SJCRH30 (cell line): ENCODE data around the gene GNPAT. TPM values are rescaled to one million over a fixed set of nuclear protein-coding genes. Genes with fewer than 3 reads are reported as not detected.

Experiments used
- DNase-seq, 2 experiments: peaks; one replicate each; pipeline ENCODE4 v3.0.0-alpha.2; 2015 to 2020
- H3K27ac ChIP-seq: fragments of 250-450 bp; sonication (Bioruptor Pico); 2 replicates; pipeline ENCODE4 v1.5.1; 2020; ENCODE audit warnings: mild to moderate bottlenecking, moderate library complexity
- H3K27me3 ChIP-seq: fragments of 250-450 bp; sonication (Bioruptor Pico); 2 replicates; pipeline ENCODE4 v1.5.1; 2020; ENCODE audit warnings: mild to moderate bottlenecking, moderate library complexity
- H3K36me3 ChIP-seq: fragments of 250-450 bp; sonication (Bioruptor Pico); 2 replicates; pipeline ENCODE4 v1.5.1; 2020; ENCODE audit warnings: mild to moderate bottlenecking, moderate library complexity
- H3K4me1 ChIP-seq: fragments of 250-450 bp; sonication (Bioruptor Pico); 2 replicates; pipeline ENCODE4 v1.5.1; 2020; ENCODE audit warnings: mild to moderate bottlenecking, moderate library complexity
- H3K4me3 ChIP-seq: fragments of 250-450 bp; sonication (Bioruptor Pico); 2 replicates; pipeline ENCODE4 v1.5.1; 2020; ENCODE audit warnings: mild to moderate bottlenecking, moderate library complexity
- H3K9me3 ChIP-seq: fragments of 250-450 bp; sonication (Bioruptor Pico); replicated peaks from 2 replicates; pipeline ENCODE4 v1.5.1; 2020; ENCODE audit warnings: mild to moderate bottlenecking, moderate library complexity
- total RNA-seq: library from RNA; depleted of rRNA; stranded (reverse); fragments of >200 nt; shearing (Covaris generic); gene quantifications from 2 replicates; pipeline ENCODE4 v1.2.3, GENCODE V29; 2014

GNPAT gene
- total RNA-seq, 1 experiment from 2014 or later, result 88.5 TPM

GRCh38 chr1:231252336-231252735, 11.3 kb downstream of the GNPAT start:
- Histone ChIP-seq H3K27me3 (no peaks in the 10 kb centered on the region), H3K36me3 (peaks cover 61% of the 10 kb centered on the region), H3K9me3 (peaks cover 4% of the 10 kb centered on the region; the same call in 1 of the 2 replicates), H3K27ac (no peak overlapping the region), H3K4me3 (no peak overlapping the region), H3K4me1 (no peaks in the 10 kb centered on the region)
- DNase-seq, result no peak

- DNase-seq, result no peak
- Histone ChIP-seq H3K27me3 (no peaks in the 10 kb centered on the region), H3K36me3 (peaks cover 87% of the 10 kb centered on the region), H3K27ac (no peak overlapping the region), H3K9me3 (peaks cover 15% of the 10 kb centered on the region), H3K4me3 (no peak overlapping the region), H3K4me1 (no peaks in the 10 kb centered on the region)
Measured at GRCh38 chr1:231260351-231260750, 19.3 kb downstream of the GNPAT start.

- Histone ChIP-seq H3K27me3 (no peaks in the 10 kb centered on the region), H3K9me3 (peaks cover 3% of the 10 kb centered on the region; the same call in 1 of the 2 replicates), H3K4me3 (no peak overlapping the region), H3K27ac (no peak overlapping the region), H3K4me1 (no peaks in the 10 kb centered on the region), H3K36me3 (peaks cover 81% of the 10 kb centered on the region)
- no peak for DNase-seq
Measured at GRCh38 chr1:231264642-231265041, 23.6 kb downstream of the GNPAT start.

GRCh38 chr1:231265379-231265778, 24.4 kb downstream of the GNPAT start:
- Histone ChIP-seq H3K36me3 (peaks cover 80% of the 10 kb centered on the region), H3K4me3 (no peak overlapping the region), H3K27ac (no peak overlapping the region), H3K9me3 (no peaks in the 10 kb centered on the region), H3K4me1 (no peaks in the 10 kb centered on the region), H3K27me3 (no peaks in the 10 kb centered on the region)
- DNase-seq, result no peak

- peaks cover 65% of the 10 kb centered on the region for H3K36me3 ChIP-seq
- DNase-seq, result no peak
Measured at GRCh38 chr1:231266811-231267322, 25.9 kb downstream of the GNPAT start.

GRCh38 chr1:231272173-231272572, 31.2 kb downstream of the GNPAT start:
- Histone ChIP-seq H3K4me1 (no peaks in the 10 kb centered on the region), H3K9me3 (no peaks in the 10 kb centered on the region), H3K27ac (no peak overlapping the region), H3K4me3 (no peak overlapping the region), H3K27me3 (no peaks in the 10 kb centered on the region), H3K36me3 (peaks cover 52% of the 10 kb centered on the region)
- no peak for DNase-seq

More at GRCh38 chr1:231266811-231267322, 25.9 kb downstream of the GNPAT start:
- Histone ChIP-seq H3K9me3 (no peaks in the 10 kb centered on the region), H3K27me3 (no peaks in the 10 kb centered on the region), H3K4me3 (no peak overlapping the region), H3K27ac (no peak overlapping the region), H3K4me1 (no peaks in the 10 kb centered on the region)

GRCh38 chr1:231272880-231273279, 31.9 kb downstream of the GNPAT start:
- Histone ChIP-seq H3K4me3 (no peak overlapping the region), H3K9me3 (no peaks in the 10 kb centered on the region), H3K36me3 (peaks cover 48% of the 10 kb centered on the region), H3K27ac (no peak overlapping the region), H3K4me1 (no peaks in the 10 kb centered on the region), H3K27me3 (no peaks in the 10 kb centered on the region)
- DNase-seq, result no peak

- Histone ChIP-seq H3K36me3 (peaks cover 49% of the 10 kb centered on the region), H3K4me3 (no peak overlapping the region), H3K9me3 (no peaks in the 10 kb centered on the region), H3K27ac (no peak overlapping the region), H3K27me3 (no peaks in the 10 kb centered on the region), H3K4me1 (no peaks in the 10 kb centered on the region)
- DNase-seq, result no peak
Measured at GRCh38 chr1:231274119-231274825, 33.3 kb downstream of the GNPAT start.

GRCh38 chr1:231278100-231278790, 37.2 kb downstream of the GNPAT start:
- H3K27ac ChIP-seq, result no peak overlapping the region
- no peaks in the 10 kb centered on the region for H3K4me1 ChIP-seq
- H3K4me3 ChIP-seq, result no peak overlapping the region

GRCh38 chr1:231279081-231279480, 38.1 kb downstream of the GNPAT start:
- Histone ChIP-seq H3K36me3 (peaks cover 32% of the 10 kb centered on the region), H3K4me3 (no peak overlapping the region), H3K27ac (no peak overlapping the region), H3K27me3 (no peaks in the 10 kb centered on the region), H3K9me3 (no peaks in the 10 kb centered on the region), H3K4me1 (no peaks in the 10 kb centered on the region)
- DNase-seq, result no peak

More at GRCh38 chr1:231278100-231278790, 37.2 kb downstream of the GNPAT start:
- Histone ChIP-seq H3K36me3 (peaks cover 38% of the 10 kb centered on the region), H3K27me3 (no peaks in the 10 kb centered on the region), H3K9me3 (no peaks in the 10 kb centered on the region)
- peak; percentile 6 to 17 for DNase-seq

- Histone ChIP-seq H3K27ac (no peak overlapping the region), H3K36me3 (peaks cover 26% of the 10 kb centered on the region), H3K4me1 (no peaks in the 10 kb centered on the region), H3K9me3 (no peaks in the 10 kb centered on the region), H3K27me3 (no peaks in the 10 kb centered on the region), H3K4me3 (no peak overlapping the region)
- no peak for DNase-seq
Measured at GRCh38 chr1:231279683-231280082, 38.7 kb downstream of the GNPAT start.

GRCh38 chr1:231284441-231284840, 43.4 kb downstream of the GNPAT start:
- Histone ChIP-seq H3K4me1 (no peaks in the 10 kb centered on the region), H3K9me3 (no peaks in the 10 kb centered on the region), H3K36me3 (no peaks in the 10 kb centered on the region), H3K4me3 (no peak overlapping the region), H3K27ac (no peak overlapping the region), H3K27me3 (no peaks in the 10 kb centered on the region)
- DNase-seq, result no peak

GRCh38 chr1:231286603-231287002, 45.6 kb downstream of the GNPAT start:
- Histone ChIP-seq H3K4me3 (no peak overlapping the region), H3K9me3 (no peaks in the 10 kb centered on the region), H3K27me3 (no peaks in the 10 kb centered on the region), H3K27ac (no peak overlapping the region), H3K4me1 (no peaks in the 10 kb centered on the region), H3K36me3 (no peaks in the 10 kb centered on the region)
- DNase-seq, result no peak

GRCh38 chr1:231295938-231296337, 54.9 kb downstream of the GNPAT start:
- H3K4me3 ChIP-seq, result no peak overlapping the region
- no peaks in the 10 kb centered on the region for H3K27me3 ChIP-seq
- no peaks in the 10 kb centered on the region for H3K4me1 ChIP-seq
- H3K36me3 ChIP-seq, result no peaks in the 10 kb centered on the region
- H3K9me3 ChIP-seq, result no peaks in the 10 kb centered on the region
- no peak overlapping the region for H3K27ac ChIP-seq
- no peak for DNase-seq

- Histone ChIP-seq H3K27ac (no peak overlapping the region), H3K9me3 (no peaks in the 10 kb centered on the region), H3K36me3 (no peaks in the 10 kb centered on the region), H3K4me1 (no peaks in the 10 kb centered on the region), H3K4me3 (no peak overlapping the region), H3K27me3 (no peaks in the 10 kb centered on the region)
- DNase-seq, result no peak
Measured at GRCh38 chr1:231301990-231302389, 61.0 kb downstream of the GNPAT start.
